OCI-M2 (cell line): Measurements from ENCODE around the gene B3GALT6.

Experiments
- DNase-seq: peaks from one replicate; lab custom pipeline; 2025; ENCODE audit not compliant: unreplicated experiment; lab: John Stamatoyannopoulos, UW

Gene B3GALT6

DNA sequence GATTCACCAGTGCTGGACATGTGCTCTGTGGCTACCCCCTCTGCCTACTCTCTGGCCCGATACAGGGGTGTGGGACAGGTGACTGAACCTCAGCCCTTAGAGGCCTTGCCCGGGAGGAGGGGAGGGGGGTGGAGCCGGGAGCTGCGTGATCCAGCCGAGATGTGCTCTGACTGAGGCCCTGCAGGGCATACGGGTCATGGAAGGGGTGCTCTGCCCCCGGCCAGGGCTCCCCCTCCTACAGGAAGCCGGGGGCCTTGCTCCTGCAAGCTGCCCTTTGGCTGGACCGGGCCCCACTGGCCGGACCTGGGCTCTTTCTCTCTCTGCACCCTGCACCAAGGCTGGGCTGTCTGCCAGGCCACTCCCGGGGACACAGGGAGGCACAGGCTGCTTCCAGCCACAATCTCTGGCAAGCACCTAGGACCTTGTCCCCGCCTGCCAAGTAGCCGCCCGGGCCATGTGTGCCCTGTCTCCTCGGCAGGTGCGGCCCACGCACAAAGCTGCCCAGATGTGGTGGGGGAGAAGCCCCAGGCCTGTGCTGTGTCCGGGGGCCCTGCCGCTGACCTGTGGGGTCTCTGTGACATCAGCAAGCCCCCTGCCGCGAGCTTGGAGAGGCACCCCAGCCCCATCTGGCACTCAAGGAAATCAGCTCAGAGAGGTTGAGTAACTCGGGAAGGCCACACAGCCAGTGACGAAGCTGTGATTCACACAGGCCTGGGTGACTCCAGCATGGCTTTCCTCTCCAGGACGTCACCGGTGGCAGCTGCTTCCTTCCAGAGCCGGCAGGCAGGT, 49.7 kb downstream of the B3GALT6 start:
- no peak for DNase-seq

DNA sequence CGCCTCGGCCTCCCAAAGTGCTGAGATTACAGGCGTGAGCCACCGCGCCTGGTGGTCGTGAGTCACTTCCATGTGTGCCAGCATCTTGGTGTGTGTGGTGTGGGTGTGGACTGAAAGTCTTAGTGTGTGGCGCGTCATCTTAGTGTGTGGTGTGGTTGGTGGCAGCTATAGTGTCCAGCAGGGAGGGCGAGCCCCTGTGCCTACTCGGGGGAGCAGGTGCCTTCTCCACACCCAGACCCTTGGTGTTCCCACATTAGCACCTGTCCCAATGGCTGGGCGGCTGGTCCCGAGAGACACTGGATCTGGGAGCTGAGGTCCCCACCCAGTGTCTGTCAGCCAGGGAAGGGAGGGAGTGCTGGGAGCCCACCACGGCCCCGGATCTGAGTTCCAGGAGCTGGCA, 51.0 kb downstream of the B3GALT6 start:
- DNase-seq: no peak

DNA sequence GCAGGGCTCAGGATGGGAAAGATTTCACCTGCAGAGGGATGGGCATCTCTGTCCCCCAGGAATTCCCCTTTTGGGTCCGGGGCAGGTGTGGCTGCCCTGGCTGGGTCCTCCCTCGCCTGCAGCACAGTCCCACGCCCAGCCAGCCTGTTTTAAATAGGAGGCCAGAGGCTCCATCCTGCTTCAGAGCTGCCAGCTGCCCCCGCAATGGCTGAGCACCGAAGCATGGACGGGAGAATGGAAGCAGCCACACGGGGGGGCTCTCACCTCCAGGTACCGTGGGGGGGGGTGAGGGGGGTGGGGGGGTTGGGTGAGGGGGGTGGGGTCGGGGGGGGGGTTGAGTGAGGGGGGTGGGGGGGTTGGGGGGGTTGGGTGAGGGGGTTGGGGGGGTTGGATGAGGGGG, 51.8 kb downstream of the B3GALT6 start:
- no peak for DNase-seq
